Neural crest cell (in vitro differentiated cells): ENCODE results near the gene SMPX. TPM values are rescaled to one million over a fixed set of nuclear protein-coding genes. Genes with fewer than 3 reads are reported as not detected.

Source experiments
- DNase-seq: peaks from one replicate; pipeline ENCODE4 v3.0.0; 2021; ENCODE audit warnings: low read depth, mixed read lengths, low spot score
- H3K27ac Mint-ChIP-seq: one replicate; pipeline ENCODE4 v1.8.0; 2021; ENCODE audit warnings: mild to moderate bottlenecking, mixed read lengths; ENCODE audit not compliant: unreplicated experiment
- H3K27me3 Mint-ChIP-seq: 2 replicates; pipeline ENCODE4 v1.8.0; 2021; ENCODE audit warnings: low read depth, mild to moderate bottlenecking, mixed read lengths
- H3K36me3 Mint-ChIP-seq: 2 replicates; pipeline ENCODE4 v1.8.0; 2021; ENCODE audit warnings: low read depth, mild to moderate bottlenecking, mixed read lengths
- H3K4me1 Mint-ChIP-seq: 2 replicates; pipeline ENCODE4 v1.8.0; 2021; ENCODE audit warnings: mixed read lengths
- H3K4me3 Mint-ChIP-seq: one replicate; pipeline ENCODE4 v1.8.0; 2021; ENCODE audit warnings: mild to moderate bottlenecking, mixed read lengths
- H3K9me3 Mint-ChIP-seq: 2 replicates; pipeline ENCODE4 v1.8.0; 2021; ENCODE audit warnings: mixed read lengths
- total RNA-seq: library from RNA; stranded (reverse); gene quantifications from 2 replicates; pipeline ENCODE4 v1.2.1, GENCODE V29; 2021
- TF ChIP-seq, protein P1 (sequence below): fragments of 200-600 bp; sonication (generic); conservative IDR thresholded peaks from 2 replicates; pipeline ENCODE4 v1.5.0; 2021; ENCODE audit warnings: antibody characterized with exemption, mild to moderate bottlenecking

Gene SMPX
- total RNA-seq, 1 donor from 2014 or later = 0.51 TPM

DNA sequence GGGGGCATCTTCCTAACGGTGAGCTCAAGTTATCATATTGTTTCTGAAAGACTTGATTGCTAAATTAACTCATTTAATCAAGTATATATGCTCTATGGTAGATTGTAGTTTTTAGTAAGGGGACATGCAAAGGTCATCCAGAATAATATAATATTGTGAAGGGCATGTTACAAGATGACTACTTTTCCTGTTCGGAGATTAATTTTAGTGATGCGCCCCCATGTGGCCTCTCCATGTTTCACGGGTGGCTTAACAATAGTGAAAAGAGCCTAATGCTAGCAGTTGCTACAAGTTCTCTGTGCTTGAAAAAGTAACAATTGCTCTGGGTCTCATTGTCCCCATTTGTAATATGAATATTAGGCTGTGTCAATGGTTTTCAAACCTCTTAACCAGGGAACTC is 12.2 kb downstream of the SMPX start:
- Mint-ChIP-seq H3K27me3 (peaks cover 14% of the 10 kb centered on the region), H3K4me1 (peaks cover 47% of the 10 kb centered on the region), H3K9me3 (no peaks in the 10 kb centered on the region), H3K4me3 (peak overlapping the region; percentile 15), H3K36me3 (no peaks in the 10 kb centered on the region), H3K27ac (no peak overlapping the region)
- peak; percentile 59 for DNase-seq
- TF ChIP-seq, protein P1, sequence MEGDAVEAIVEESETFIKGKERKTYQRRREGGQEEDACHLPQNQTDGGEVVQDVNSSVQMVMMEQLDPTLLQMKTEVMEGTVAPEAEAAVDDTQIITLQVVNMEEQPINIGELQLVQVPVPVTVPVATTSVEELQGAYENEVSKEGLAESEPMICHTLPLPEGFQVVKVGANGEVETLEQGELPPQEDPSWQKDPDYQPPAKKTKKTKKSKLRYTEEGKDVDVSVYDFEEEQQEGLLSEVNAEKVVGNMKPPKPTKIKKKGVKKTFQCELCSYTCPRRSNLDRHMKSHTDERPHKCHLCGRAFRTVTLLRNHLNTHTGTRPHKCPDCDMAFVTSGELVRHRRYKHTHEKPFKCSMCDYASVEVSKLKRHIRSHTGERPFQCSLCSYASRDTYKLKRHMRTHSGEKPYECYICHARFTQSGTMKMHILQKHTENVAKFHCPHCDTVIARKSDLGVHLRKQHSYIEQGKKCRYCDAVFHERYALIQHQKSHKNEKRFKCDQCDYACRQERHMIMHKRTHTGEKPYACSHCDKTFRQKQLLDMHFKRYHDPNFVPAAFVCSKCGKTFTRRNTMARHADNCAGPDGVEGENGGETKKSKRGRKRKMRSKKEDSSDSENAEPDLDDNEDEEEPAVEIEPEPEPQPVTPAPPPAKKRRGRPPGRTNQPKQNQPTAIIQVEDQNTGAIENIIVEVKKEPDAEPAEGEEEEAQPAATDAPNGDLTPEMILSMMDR = peak; percentile 81

DNA sequence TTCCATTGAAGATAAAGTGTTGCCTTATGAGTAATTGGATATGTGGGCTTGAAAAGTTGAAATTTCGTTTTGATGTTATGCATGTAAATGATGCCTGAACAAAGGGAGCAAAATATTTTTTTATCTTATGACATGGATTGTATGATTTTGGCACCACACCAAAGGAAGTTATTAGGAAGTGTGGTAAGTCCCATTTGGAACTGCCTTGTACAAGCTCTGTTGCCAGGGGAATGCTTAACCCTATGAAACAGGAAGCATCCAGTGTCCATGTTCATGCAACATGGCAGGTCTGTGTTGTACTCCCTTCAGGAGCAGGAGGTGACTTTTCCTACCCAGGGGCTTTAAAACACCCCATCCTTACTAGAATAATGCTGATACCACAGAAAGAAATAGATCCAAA is 13.2 kb downstream of the SMPX start:
- H3K27me3 Mint-ChIP-seq = peaks cover 14% of the 10 kb centered on the region
- TF ChIP-seq, protein P1 = no peak
- peaks cover 52% of the 10 kb centered on the region for H3K4me1 Mint-ChIP-seq
- DNase-seq = no peak
- no peaks in the 10 kb centered on the region for H3K36me3 Mint-ChIP-seq
- no peak overlapping the region for H3K4me3 Mint-ChIP-seq
- H3K9me3 Mint-ChIP-seq = no peaks in the 10 kb centered on the region
- no peak overlapping the region for H3K27ac Mint-ChIP-seq

DNA sequence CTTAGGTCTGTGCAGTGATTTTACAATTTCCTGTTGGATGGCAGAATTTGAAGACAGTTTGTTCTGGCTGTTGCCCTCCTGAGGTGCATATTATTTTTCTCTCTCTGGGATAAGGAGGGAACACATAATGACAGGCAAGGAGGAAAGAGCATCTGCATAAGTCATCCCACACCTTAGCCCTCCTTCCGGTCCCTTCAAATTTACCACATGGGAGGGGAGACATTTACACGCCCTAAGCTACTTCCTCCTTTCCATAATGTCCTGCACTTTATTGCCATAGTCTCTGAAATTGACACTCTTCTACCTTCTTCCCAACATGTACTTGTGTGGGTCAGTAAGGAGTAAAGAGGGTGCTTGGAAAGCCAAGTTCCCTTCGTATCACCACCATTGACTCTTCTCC is 13.9 kb downstream of the SMPX start:
- Mint-ChIP-seq H3K27me3 (peaks cover 14% of the 10 kb centered on the region), H3K4me3 (no peak overlapping the region), H3K27ac (no peak overlapping the region), H3K36me3 (no peaks in the 10 kb centered on the region), H3K4me1 (peaks cover 50% of the 10 kb centered on the region), H3K9me3 (no peaks in the 10 kb centered on the region)
- no peak for DNase-seq
- TF ChIP-seq, protein P1 = no peak

DNA sequence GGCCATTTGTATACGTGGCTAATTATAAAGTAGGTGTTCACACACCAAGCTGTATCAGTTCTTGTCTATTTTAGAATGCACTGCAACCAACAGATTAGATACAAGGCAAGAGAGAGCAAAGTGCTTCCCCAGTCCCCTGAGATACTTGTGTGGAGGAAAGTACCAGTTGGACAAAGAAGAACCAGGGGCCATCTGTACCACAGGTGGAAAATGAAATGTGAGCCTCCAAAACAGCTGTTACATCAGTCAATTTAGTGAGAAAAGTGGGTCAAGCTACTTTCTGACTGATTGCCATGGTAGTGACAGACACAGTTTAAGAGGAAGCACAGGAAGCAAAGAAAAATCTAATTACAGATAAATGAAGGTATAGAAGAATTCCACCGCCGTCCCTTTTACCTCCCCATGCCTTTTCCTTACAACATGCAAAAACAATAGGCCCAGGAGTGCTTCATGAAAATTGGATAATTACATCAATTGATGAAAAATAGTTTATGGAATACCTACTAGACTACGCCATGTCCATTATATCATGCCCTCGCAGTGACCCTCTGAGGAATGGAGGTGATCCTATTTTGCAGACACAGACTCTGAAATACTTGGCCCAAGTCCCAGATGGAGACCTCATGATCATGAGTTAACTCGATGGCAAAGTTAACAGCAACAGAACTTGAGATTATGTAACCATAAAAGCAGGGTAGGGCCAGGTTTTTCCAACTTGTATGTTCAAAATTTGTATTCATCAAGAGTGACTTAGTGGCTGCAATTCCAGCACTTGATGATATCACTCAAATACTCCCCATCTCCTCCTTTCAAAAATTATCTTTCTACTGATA is 15.8 kb downstream of the SMPX start:
- H3K27ac Mint-ChIP-seq = no peak overlapping the region

DNA sequence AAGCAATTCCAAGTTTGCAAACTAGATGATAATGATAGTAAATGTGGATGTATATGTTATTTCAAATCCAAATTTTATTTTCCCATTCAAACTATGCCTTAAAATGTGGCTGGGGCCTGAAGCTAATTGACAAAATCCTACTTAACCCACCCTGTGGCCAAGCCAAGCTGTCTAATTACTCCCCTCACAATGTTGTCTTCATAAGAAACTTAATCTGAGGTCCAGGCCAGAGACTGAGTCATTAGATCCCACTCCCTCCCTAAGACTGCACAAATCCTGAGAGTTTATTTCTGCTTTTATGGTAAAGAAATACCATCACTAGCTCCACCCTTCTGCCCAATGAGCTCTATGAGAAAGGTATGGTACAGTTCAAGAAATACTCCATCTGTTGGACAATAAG is 16.6 kb downstream of the SMPX start:
- Mint-ChIP-seq H3K9me3 (no peaks in the 10 kb centered on the region), H3K36me3 (no peaks in the 10 kb centered on the region), H3K27me3 (peaks cover 6% of the 10 kb centered on the region), H3K4me3 (no peak overlapping the region), H3K4me1 (peaks cover 35% of the 10 kb centered on the region), H3K27ac (no peak overlapping the region)
- TF ChIP-seq, protein P1 = no peak
- DNase-seq = no peak

More for the DNA sequence above, 15.8 kb downstream of the SMPX start:
- H3K36me3 Mint-ChIP-seq = no peaks in the 10 kb centered on the region
- no peak for DNase-seq
- TF ChIP-seq, protein P1 = no peak
- no peaks in the 10 kb centered on the region for H3K9me3 Mint-ChIP-seq
- peaks cover 40% of the 10 kb centered on the region for H3K4me1 Mint-ChIP-seq
- no peak overlapping the region for H3K4me3 Mint-ChIP-seq
- peaks cover 6% of the 10 kb centered on the region for H3K27me3 Mint-ChIP-seq
